Effector CD4-positive, alpha-beta T cell (primary cell): Measurements from ENCODE around the gene ATP5F1D.
"Not testable (repeated sequence)": the region's sequence is repeated elsewhere in the genome, so short reads cannot be mapped to it uniquely, and the experiment has no call there.

ENCODE experiments used
- DNase-seq: peaks from one replicate; pipeline ENCODE4 v3.0.0-alpha.2; 2020

ATP5F1D gene

GRCh38 chr19:1233115-1233667, 8.4 kb upstream of the ATP5F1D start:
- no peak for DNase-seq

- DNase-seq, result no peak
Observed at GRCh38 chr19:1234051-1234954, 7.2 kb upstream of the ATP5F1D start.

- no peak for DNase-seq
Observed at GRCh38 chr19:1234955-1235380, 6.6 kb upstream of the ATP5F1D start.

DNA sequence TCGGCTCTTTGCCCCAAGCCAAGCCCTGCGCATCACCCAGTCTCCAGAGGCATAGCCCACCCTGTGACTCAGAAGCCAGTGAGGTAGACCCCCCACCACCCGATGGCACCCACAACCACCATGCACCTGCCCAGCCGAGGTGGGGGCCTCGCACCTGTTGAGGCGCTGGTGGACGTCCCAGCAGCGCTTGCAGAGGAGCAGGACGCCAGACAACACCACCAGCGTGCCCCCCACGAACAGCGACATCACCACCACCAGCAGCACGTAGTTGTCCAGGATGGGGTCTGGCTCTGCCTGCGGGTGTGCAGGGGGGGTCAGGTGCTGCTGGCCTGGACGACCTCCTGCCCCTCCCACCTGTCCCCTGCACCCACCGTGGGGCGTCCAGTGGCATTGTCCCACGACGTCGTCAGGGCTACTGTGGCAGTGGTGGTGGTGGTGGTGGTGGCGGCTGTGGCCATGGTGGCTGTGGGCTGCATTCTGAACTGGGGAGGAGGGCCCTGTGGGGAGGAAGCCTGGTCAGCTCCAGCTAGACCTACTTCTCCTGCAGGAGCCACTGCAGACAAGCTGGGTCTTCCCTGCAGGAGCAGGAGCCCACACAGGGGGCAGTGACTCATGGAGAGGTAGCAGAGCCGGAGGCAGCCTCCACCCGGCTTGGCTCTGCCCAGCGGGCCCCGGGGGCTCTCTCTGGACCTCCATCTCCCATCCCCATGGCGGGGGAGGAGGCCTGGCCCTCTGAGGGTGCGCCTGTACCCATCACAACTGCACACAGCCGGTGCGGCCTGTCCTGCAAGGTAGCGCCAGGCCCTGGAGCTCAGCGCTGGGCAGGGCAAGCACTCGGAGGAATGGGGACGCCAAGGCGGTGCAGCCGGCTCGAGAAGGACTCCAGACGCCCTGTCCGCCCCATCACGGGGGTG, 5.7 kb upstream of the ATP5F1D start:
- no peak for DNase-seq

GRCh38 chr19:1236576-1236975, 5.0 kb upstream of the ATP5F1D start:
- DNase-seq, result no peak

DNA sequence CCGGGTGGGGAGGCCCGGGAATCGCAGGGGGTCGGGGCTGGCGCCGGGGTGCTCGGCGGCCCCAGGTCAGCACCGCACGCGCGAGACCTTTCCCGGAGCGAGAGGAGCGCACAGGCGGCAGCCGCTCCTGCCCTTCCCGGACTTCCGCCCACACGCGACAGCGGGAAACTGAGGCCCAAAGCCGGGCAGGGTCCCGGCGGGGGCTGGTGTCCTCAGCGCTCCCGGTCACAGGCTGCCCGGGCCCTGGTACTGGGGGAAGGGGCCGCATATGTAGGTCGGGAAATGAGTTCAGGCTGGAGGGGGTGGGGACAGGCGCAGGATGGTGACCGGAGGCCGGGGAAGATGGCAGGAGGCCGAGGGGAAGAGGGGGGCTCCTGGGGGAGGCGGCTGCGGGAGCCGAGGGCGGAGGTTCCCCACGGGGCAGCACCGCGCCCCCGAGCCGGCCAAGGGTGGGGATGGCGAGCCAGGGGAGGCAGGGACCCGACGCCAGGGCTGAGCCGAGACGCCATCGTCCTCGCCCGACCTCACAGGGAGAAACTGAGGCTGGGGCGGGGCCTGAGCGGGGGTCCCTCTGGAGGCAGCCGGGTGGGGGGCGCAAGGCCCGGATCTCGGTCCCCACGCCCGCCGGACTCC, 4.4 kb upstream of the ATP5F1D start:
- no peak for DNase-seq

- DNase-seq, result no peak
Observed at GRCh38 chr19:1237754-1238368, 3.7 kb upstream of the ATP5F1D start, which contains the start of gene CBARP. Gene CBARP (minus strand): TSS chr19:1238005. CDS start chr19:1236100, 1,905 bp downstream.

DNA sequence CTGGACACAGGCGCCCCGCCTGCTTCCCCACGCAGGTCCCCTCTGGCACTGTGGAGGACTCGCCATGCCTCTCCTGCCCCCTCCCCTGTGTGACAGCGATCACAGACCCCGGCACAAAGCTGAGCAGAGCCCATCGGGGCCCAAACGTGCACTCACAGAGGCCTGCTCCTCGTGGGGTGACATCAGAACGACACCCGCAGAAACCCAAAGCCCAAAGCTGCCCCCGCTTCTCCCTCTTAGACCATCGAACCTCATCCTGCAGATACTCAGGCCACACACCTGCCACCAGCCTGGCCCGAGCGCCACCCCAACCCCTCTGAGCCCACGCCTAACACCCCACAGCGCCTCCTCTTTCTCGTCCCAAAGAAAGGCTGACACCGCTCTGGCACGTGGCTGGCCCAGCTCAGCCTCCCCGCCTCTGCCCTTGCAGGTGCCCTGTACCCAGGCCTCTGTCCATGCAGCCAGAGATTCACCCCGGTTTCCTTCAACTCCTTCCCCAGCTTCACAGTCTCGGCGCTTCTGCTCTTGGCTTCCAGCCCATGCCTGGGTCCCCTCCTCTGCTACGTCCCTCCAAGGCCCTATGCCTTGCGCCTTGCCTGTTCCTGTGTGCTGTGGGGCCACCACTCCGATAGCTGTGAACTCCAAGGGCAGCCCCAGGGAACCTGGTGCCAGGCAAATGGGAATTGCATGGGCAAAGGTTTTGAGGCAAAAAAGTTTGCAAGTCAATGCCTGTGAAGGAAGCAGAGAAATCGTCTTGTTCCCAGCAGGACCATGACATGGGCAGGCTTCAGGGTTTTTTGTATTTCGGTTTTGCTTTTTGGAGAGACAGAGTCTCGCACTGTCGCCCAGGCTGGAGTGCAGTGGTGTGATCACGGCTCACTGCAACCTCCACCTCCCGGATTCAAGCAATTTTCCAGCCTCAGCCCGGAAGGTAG, 2.9 kb upstream of the ATP5F1D start:
- no peak for DNase-seq

- DNase-seq, result no peak
Observed at GRCh38 chr19:1239420-1239795, 2.1 kb upstream of the ATP5F1D start.

DNA sequence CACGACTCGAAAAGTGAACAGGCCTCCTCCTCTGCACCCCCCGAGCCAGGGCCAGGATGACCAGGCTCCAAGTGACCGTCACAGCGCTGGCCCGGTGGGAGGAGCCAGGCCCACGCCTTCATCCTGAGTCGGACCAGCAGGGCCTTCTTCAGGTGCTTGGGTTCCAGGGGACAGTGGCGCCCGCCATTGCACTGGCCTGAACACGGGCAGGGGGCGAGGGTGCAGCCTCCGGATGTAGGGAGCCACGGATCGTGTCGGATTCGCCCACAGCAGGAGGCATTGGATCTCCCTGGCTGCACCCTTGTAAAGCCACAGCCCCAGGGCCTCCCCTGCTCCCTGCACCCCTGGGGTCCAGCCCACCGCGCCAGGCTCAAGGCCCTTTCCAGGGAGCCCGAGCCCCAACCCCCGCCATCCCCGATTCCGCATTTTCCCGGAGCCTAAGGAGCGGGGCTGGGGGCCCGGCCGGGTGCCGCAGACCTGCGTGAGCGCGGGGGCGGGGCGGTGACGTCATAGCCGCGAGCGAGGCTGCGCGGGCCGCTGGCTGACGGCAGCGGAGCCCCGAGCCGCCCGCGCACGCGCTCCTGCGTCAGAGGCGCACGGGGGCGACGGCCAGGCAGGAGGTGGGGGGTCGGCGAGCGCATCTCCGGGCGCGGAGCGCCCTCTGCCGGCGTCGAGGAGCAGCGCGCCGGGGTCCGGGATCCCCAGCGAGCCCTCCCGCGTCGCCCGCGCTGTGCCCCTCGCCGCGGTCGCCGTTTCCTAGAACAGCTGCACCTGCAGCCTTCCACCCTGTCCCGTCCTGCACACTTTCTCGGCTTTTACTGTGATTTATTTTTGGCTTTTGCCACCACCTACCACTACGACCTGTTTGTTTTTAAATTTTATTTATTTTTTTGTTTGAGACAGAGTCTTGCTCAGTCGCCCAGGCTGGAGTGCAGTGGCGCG, 1.5 kb upstream of the ATP5F1D start:
- peak; percentile 93 for DNase-seq

- no peak for DNase-seq
Observed at GRCh38 chr19:1240925-1241324, 626 bp upstream of the ATP5F1D start.

- peak; percentile 85 for DNase-seq
Observed at GRCh38 chr19:1243768-1244692, 2.5 kb downstream of the ATP5F1D start.

DNA sequence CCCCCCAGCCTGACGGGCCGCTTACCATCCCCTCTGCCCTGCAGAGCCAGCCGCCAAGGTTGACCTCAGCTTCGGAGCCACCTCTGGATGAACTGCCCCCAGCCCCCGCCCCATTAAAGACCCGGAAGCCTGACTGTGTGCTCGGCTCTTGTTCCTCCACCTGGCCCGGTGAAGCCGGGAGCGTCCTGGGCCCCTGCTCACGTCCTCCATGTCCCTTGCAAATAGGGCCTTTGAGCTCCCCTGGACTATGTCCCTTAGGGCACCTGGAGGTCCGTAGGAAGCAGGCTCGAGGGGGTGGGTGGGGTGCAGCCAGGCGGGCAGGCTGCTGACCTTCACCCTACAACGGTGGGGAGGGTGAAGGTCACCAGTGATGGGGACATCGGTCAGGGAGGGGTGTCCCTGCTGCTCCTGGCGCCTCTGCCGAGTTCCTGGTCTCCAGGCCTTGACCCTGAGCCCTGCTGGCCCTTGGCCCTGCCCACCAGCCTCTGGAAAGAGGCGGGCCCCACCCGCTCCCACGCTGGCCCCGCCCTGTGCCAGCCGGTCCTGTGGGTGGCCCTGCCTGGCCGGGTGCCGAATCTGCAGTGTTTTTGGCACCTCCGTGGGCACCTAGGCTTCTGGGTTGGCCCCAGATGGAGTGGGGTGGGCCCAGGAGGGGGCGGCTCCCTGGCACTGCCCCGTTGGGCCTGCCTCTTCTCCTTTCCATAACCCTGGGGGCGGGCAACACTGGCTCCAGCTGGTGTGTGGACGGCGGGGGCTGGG, 3.3 kb downstream of the ATP5F1D start:
- DNase-seq, result no peak

- no peak for DNase-seq
Observed at GRCh38 chr19:1245494-1246264, 4.1 kb downstream of the ATP5F1D start.

DNA sequence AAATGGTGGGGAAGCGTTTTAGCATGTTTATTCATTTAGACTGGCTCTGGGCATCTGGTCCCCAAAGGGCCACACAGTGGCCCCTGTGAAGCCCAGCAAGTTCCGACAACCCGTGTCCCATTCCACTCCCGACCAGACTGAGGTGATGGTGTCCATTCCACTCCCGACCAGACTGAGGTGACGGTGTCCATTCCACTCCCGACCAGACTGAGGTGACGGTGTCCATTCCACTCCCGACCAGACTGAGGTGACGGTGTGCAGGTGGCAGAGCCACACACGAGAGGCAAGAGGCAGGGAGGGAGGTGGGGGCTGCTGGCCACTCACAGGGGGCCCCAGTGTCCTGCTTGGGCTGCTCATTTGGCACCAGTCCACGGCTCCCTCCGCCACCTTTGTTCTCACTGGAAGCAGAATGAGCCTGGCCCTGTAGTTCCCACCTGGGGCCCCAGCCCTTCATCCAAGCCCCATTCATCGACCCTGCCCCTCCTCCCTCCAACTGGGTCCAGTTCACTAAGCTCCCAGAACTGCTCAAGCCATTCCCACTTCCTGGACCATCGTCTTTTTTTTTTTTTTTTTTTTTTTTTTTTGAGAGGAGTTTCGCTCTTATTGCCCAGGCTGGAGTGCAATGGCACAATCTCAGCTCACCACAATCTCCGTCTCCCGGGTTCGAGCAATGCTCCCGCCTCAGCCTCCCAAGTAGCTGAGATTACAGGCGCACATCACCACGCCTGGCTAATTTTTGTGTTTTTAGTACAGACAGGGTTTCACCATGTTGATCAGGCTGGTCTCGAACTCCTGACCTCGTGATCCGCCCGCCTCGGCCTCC, 4.9 kb downstream of the ATP5F1D start:
- DNase-seq, result not testable (repeated sequence)

GRCh38 chr19:1247748-1248138, 6.2 kb downstream of the ATP5F1D start:
- DNase-seq, result no peak
